ENCODE measurements around the gene GPX2.

- TF ChIP-seq EZH2phosphoT487 (IDR thresholded peaks at IDR 0.05; ENCODE audit: borderline replicate concordance, low read depth, low read length): no peak
- no peak for TF ChIP-seq CTCF (conservative IDR thresholded peaks at IDR 0.05; ENCODE audit: low read length)
Measured at GRCh38 chr14:64958201-64958600, 15.7 kb upstream of the GPX2 start.
